Endothelial cell (in vitro differentiated cells): Measurements from ENCODE around the gene SPACA1. TPM values are rescaled to one million over a fixed set of nuclear protein-coding genes. Genes with fewer than 3 reads are reported as not detected.

Experiments used
- DNase-seq: peaks from one replicate; pipeline ENCODE4 v3.0.0; 2021; ENCODE audit warnings: low spot score
- H3K27ac Mint-ChIP-seq: one replicate; pipeline ENCODE4 v1.8.0; 2021; ENCODE audit warnings: mixed read lengths, inconsistent platforms; ENCODE audit not compliant: unreplicated experiment
- H3K27me3 Mint-ChIP-seq: one replicate; pipeline ENCODE4 v1.8.0; 2021; ENCODE audit warnings: mild to moderate bottlenecking, moderate library complexity, mixed read lengths, inconsistent platforms; ENCODE audit not compliant: unreplicated experiment
- H3K36me3 Mint-ChIP-seq: one replicate; pipeline ENCODE4 v1.8.0; 2021; ENCODE audit warnings: mild to moderate bottlenecking, low read depth, mixed read lengths, inconsistent platforms; ENCODE audit not compliant: unreplicated experiment
- H3K4me1 Mint-ChIP-seq: one replicate; pipeline ENCODE4 v1.8.0; 2021; ENCODE audit warnings: mild to moderate bottlenecking, mixed read lengths, inconsistent platforms; ENCODE audit not compliant: unreplicated experiment
- H3K4me3 Mint-ChIP-seq: one replicate; pipeline ENCODE4 v1.8.0; 2021; ENCODE audit warnings: mild to moderate bottlenecking, mixed read lengths, inconsistent platforms; ENCODE audit not compliant: unreplicated experiment
- H3K9me3 Mint-ChIP-seq: one replicate; pipeline ENCODE4 v1.8.0; 2021; ENCODE audit warnings: mixed read lengths, inconsistent platforms; ENCODE audit not compliant: unreplicated experiment
- CTCF ChIP-seq: fragments of 200-600 bp; sonication (generic); IDR thresholded peaks from one replicate; pipeline ENCODE4 v1.5.0; 2021; ENCODE audit warnings: antibody characterized with exemption; ENCODE audit not compliant: unreplicated experiment
- total RNA-seq: library from RNA; stranded (reverse); fragmentation: NEBNext Ultra II Directional; extraction: Animal tissue kit (Norgen Biotek cat#: 25700); gene quantifications from one replicate; pipeline ENCODE4 v1.2.1, GENCODE V29; 2021; ENCODE audit not compliant: unreplicated experiment

Gene SPACA1
- total RNA-seq, 1 donor from 2014 or later: not detected

- Mint-ChIP-seq H3K36me3 (no peaks in the 10 kb centered on the region), H3K4me1 (peaks cover 7% of the 10 kb centered on the region), H3K27me3 (no peaks in the 10 kb centered on the region), H3K4me3 (no peak overlapping the region), H3K9me3 (no peaks in the 10 kb centered on the region), H3K27ac (no peak overlapping the region)
- DNase-seq: no peak
- TF ChIP-seq CTCF: no peak
Observed at GRCh38 chr6:88077305-88077704, 29.7 kb downstream of the SPACA1 start.

- no peak for DNase-seq
- H3K9me3 Mint-ChIP-seq: no peaks in the 10 kb centered on the region
- no peaks in the 10 kb centered on the region for H3K36me3 Mint-ChIP-seq
- no peak for TF ChIP-seq CTCF
- peaks cover 5% of the 10 kb centered on the region for H3K4me1 Mint-ChIP-seq
- no peak overlapping the region for H3K27ac Mint-ChIP-seq
- H3K4me3 Mint-ChIP-seq: no peak overlapping the region
- peaks cover 1% of the 10 kb centered on the region for H3K27me3 Mint-ChIP-seq
Observed at GRCh38 chr6:88086792-88087191, 39.2 kb downstream of the SPACA1 start.

- H3K9me3 Mint-ChIP-seq: no peaks in the 10 kb centered on the region
- H3K27me3 Mint-ChIP-seq: no peaks in the 10 kb centered on the region
- H3K4me1 Mint-ChIP-seq: peaks cover 5% of the 10 kb centered on the region
- no peak overlapping the region for H3K4me3 Mint-ChIP-seq
- no peak for TF ChIP-seq CTCF
- no peaks in the 10 kb centered on the region for H3K36me3 Mint-ChIP-seq
- no peak overlapping the region for H3K27ac Mint-ChIP-seq
- DNase-seq: no peak
Observed at GRCh38 chr6:88089708-88090107, 42.1 kb downstream of the SPACA1 start.

- Mint-ChIP-seq H3K4me1 (no peaks in the 10 kb centered on the region), H3K27me3 (no peaks in the 10 kb centered on the region), H3K9me3 (no peaks in the 10 kb centered on the region), H3K4me3 (no peak overlapping the region), H3K27ac (no peak overlapping the region), H3K36me3 (no peaks in the 10 kb centered on the region)
- DNase-seq: no peak
- no peak for TF ChIP-seq CTCF
Observed at GRCh38 chr6:88105741-88106340, 58.2 kb downstream of the SPACA1 start.

DNA sequence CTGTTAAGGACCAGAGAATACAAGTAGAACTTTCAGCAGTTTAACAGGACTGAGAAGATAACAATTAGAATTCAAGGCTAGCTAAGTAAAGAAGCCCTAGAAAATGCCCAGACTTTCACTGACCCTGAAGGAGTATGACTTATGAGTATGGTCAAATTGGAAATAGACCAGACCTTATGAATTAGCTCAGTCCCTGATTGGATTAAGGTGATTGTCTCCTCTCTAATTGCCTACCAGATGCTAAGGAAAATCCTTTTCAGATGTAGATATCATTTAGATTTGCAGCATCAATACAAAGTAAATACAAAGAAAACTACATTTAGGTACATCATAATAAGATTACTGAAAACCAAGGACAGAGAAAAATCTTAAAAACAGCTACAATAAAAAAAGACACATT is 59.6 kb downstream of the SPACA1 start:
- Mint-ChIP-seq H3K4me3 (no peak overlapping the region), H3K36me3 (no peaks in the 10 kb centered on the region), H3K27me3 (no peaks in the 10 kb centered on the region), H3K9me3 (no peaks in the 10 kb centered on the region), H3K4me1 (no peaks in the 10 kb centered on the region), H3K27ac (no peak overlapping the region)
- TF ChIP-seq CTCF: no peak
- DNase-seq: no peak
